Amniotic epithelial cell (primary cell): Measurements from ENCODE around the gene GPR160.

Source experiments
- DNase-seq: peaks from one replicate; pipeline ENCODE4 v3.0.0-alpha.2; 2010; ENCODE audit warnings: low read depth

GPR160 gene

DNA sequence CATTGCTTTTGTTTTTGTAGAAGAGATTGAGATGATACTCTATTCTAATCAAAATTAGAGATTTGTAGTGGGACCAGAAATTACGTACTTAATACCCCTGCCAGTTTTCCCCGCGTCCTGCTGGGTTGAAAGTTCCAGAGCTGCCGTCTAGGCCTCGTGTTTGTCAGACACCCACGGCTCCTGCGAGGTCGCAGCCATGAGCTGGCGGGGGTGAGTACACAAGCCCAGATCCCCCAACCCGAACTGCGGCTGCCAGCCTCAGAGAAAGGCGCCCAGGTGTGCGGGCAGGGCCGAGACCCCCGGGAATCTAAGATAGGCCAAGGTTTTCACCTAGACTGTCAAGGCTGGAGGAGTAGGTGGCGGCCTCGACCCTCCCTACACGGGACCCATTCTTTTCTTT lies 26.3 kb downstream of the GPR160 start:
- DNase-seq: no peak

GRCh38 chr3:170075441-170076091 lies 37.8 kb downstream of the GPR160 start:
- no peak for DNase-seq

- peak; percentile 68 for DNase-seq
These were observed 39.0 kb downstream of the GPR160 start for GRCh38 chr3:170076715-170077238.

DNA sequence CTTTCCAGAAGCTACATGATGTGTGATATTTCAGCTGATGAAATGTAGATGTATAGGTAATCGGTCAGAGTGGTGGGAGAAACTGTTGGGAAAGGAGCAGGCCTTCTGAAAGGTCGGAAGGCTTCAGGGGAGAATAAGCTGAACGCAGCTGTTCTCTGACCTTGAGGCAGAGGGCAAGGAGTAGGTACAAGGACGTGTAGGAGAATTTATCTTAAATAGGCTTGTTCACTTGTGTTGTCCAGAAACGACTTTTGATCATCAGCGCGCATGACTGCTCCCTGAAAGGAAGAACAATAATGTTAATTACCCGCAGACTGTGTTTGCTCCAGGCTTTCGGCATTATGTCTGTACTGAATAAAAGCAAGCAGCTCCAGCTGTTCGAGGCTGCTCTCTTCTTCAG lies 39.6 kb downstream of the GPR160 start:
- no peak for DNase-seq

- no peak for DNase-seq
These were observed 41.0 kb downstream of the GPR160 start for GRCh38 chr3:170078620-170079281.

DNA sequence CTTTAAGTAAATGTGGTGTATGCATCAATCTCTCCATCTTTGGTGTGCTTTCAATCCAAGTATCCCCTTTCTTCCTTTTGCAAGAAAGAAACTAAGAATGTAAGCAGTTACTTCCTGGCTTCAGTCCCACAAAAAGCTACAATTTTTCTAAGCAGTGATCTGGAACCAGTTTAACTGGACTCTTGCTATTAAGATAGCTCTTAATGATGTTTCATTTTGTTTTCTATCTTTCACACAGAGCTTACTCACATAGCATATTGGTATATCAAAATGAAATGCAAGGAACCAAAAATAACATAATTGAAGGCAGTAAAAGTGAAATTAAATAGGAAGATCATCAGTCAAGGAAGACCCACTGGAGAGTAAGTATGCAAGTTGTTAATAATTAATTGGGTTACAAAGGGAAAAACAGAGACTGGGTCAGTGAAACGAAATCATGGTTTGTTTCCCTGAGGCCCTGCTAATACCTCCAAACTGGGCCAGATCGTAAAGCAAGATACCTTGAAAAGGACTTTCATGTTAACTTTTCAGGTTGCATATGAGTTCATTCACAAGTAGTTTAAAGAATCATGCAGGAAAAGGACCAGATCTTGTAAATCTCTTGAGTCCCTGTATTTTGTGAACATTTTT lies 41.9 kb downstream of the GPR160 start:
- DNase-seq: no peak

- no peak for DNase-seq
These were observed 42.8 kb downstream of the GPR160 start for GRCh38 chr3:170080605-170081004.

DNA sequence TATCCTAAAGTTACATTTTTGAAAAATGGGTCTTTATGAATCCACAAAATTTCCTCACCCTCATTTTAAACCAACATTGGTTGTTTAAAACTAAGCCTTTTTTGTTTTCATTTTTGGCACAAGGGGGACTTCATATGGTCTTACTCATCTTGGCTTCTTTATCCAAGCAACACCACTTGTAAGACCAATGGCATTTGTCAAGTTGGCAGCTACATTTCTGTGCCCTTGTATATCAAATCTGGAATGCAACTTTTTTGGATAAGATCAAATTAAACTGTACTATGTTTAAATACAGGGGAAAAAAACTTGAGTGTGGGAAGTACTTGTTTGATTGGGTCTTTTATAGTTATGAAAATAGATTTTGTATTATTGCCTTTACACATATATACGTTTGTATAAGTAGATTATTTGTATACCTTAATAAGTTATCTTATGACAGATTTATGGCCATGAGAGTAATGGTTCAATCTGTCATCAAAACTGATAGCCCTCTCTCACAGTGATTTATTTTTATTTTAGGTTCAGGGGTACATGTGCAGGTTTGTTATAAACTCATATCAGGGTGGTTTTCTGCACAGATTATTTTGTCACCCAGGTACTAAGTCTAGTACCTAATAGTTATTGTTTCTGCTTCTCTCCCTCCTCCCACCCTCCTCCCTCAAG lies 43.4 kb downstream of the GPR160 start:
- peak; percentile 21 for DNase-seq

GRCh38 chr3:170083343-170083742 lies 45.5 kb downstream of the GPR160 start:
- no peak for DNase-seq

- no peak for DNase-seq
These were observed 47.6 kb downstream of the GPR160 start for GRCh38 chr3:170085396-170085795.

DNA sequence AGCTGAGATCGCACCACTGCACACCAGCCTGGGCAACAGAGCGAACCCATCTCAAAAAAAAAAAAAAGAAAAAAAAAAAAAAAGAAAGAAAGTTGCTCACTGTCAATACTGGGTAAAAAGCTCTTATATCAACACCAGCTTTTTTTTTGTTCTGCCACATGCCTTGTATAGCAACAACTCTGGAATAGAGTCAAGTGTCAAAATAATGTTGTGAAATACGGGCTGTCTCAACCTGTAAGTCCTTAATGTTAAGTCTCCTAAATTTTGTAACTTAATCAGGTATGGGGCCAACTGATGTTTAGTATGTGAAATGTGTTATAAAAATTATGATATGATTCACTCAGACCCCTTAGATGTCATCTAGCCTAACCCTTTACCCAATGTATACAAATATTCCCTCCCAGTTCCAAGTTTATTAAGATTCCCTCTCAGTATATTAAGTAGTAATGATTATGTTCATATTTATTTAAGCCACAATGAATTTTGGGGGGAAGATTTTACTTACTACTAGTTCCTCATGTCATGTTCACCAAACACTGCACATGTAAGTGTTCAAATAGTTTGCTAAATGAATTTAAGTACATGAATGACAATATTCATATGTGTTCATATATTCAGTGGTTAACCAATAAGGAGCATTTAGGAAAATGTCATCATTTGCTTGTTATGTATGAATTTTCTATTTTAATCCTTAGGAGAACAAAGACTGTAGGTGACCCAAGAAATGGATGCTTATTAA lies 52.2 kb downstream of the GPR160 start:
- DNase-seq: peak; percentile 10

DNA sequence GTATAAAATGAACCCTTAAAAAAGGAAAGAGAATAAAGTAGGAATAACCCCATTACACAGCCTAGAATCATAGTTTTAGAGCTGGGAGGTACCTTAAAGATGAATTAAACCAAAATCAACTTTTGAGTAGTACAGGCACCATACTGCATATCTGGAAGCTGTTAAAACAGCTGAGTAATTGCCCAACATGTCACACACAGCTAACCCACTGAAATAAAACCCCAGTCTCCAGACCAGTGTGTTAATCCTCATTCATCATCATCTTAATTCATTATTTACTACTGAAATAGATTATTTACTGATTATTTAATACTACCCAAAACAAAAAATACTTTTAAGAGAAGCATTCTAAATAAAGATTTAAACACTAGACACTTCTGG lies 52.8 kb downstream of the GPR160 start:
- peak; percentile 12 for DNase-seq

DNA sequence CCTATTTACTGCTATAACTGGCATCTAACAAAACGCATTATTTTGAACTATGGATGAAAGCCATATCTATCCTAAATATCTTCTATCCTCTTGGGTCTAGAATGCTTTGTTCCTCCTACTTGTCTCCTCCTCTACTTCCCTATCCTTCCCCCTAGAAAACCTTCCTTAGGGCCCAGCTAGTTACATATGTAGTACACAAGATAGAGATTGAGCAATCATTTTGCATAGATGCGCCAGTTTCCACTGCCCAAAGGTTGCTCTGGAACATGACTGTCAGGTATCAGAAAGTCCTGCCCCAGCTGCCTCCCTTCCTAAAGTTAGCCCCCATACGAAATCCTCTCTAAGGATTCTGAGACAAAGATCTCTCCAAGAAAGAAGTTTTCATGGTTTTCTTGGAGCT lies 55.1 kb downstream of the GPR160 start:
- no peak for DNase-seq

GRCh38 chr3:170095771-170096170 lies 58.0 kb downstream of the GPR160 start:
- DNase-seq: no peak

DNA sequence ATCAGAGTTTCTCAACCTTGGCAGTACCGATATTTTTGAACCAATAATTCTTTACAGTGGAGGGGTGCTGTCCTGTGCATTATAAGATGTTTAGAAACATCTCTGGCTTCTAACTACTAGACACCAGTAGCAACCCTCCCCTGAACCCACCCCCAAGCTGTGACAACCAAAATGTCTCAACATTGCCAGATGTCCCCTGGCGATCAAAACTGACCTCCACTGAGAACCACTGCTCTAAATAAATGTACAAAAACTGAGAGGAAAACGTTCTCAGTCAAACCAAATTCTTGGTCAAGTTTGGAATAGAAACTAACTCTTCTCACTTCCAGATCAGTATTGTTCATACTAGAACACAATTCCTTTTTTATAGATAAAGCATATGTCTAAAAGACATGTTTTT lies 58.5 kb downstream of the GPR160 start:
- no peak for DNase-seq

DNA sequence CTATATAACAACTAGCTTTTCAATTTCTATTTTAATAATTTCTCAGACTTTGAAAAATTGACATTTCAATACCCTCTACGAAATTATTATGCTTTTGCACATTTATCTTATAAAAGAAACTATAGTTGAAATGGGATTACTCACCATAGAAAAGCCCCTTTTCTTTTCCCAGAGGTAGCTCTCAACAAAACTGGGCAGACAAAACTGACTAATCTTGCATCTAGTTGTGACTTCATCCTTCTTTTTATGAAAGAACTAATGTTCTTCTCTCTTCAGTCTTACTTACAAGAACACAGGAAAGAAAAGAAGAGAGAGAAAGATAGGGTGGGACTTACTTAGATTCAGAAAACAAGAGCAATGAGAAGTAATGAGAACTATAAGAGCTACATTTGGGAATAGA lies 61.0 kb downstream of the GPR160 start:
- no peak for DNase-seq

DNA sequence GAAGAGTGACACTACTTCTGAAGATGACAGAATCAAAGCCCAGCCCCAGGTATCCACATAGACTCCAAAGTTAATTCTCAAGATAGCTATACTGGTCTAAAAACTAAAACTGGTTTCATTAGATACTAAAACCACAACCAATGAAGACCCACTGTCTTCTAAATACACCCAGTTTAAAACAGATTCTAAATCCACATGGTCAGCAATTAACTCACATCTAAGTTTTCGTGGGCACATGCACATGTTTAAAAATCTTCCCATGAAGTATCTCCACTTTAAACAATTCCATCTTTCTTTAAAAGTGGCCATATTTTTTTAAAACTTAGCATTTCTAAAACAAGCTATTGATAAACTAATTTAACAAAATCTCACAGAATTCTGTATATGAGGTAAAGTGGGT lies 63.1 kb downstream of the GPR160 start:
- no peak for DNase-seq

GRCh38 chr3:170102431-170102830 lies 64.6 kb downstream of the GPR160 start:
- no peak for DNase-seq

DNA sequence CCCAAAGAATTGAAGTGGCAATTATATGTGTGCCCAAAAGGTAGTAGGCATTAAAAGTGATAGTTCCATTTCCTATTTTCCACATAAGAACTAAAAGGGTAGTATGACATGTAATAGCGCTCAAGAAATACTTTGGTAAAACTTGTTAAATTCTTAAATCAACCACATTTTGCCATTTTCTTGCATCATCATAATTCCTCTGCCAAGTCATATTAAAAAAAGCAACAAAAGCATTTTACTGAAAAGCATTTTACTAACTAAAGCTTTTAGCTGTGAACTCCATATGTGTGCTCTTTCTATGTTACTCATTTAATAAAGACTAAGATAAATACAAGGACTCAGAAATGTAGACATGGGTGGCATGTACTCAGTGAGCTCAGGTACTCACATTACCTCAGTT lies 70.1 kb downstream of the GPR160 start:
- DNase-seq: peak; percentile 14

GRCh38 chr3:170108955-170109354 lies 71.2 kb downstream of the GPR160 start:
- no peak for DNase-seq

DNA sequence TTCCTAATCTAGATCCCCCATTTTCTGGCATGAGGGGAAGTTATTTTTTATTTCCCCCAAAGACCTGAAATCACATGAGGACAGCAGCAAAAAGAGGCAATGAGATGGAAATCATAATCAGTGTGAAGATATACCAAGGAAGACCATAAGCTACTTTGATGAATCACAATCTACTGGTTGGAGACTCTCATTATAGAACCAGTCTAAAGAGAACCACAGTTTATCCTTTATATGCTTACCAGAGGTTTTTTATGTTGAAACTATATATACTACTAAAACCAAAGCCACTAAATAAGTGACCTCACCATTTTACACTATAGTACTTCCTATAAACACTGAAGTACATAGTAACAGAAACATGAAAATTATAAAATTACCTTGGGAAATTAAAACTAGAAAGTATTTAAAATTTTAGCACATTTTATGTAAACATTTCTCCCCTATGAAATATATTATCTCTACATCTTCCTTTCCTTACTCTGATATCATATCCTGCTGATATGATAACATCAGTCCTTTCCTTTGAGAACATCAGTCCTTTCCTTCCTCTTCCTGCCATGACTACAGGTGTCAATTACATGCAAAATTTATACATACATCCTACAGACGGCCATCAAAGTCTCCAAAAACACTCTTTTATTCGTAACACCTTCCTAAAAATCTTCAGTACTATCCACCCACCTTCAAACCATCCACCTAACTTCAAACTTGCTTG lies 71.9 kb downstream of the GPR160 start:
- DNase-seq: no peak
